NCI-H82 treated with DMSO at 0.1 percent for 48 hours (cell line): ENCODE data around the gene ERICH2.
A peak's percentile ranks its signal among the peaks of the same experiment; 100 is the strongest.

Source experiments
- DNase-seq: peaks from one replicate; lab custom pipeline; 2025; ENCODE audit not compliant: unreplicated experiment; lab: John Stamatoyannopoulos, UW

Gene ERICH2

DNA sequence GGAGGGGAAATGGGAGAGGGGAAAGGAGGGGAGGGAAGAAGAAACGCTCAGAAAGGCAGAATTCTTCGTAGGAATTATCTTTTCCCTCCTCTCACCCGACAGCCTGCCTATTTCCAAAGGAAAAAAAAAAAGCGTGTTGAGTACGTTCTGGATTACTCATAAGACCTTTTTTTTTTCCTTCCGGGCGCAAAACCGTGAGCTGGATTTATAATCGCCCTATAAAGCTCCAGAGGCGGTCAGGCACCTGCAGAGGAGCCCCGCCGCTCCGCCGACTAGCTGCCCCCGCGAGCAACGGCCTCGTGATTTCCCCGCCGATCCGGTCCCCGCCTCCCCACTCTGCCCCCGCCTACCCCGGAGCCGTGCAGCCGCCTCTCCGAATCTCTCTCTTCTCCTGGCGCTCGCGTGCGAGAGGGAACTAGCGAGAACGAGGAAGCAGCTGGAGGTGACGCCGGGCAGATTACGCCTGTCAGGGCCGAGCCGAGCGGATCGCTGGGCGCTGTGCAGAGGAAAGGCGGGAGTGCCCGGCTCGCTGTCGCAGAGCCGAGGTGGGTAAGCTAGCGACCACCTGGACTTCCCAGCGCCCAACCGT, 46.4 kb downstream of the ERICH2 start, which contains the start of gene GAD1:
Gene GAD1 (plus strand): TSS at position 384 of the 589 bp plus-strand sequence. CDS start 1,705 bp downstream, outside the sequence.
- DNase-seq = peak; percentile 62

DNA sequence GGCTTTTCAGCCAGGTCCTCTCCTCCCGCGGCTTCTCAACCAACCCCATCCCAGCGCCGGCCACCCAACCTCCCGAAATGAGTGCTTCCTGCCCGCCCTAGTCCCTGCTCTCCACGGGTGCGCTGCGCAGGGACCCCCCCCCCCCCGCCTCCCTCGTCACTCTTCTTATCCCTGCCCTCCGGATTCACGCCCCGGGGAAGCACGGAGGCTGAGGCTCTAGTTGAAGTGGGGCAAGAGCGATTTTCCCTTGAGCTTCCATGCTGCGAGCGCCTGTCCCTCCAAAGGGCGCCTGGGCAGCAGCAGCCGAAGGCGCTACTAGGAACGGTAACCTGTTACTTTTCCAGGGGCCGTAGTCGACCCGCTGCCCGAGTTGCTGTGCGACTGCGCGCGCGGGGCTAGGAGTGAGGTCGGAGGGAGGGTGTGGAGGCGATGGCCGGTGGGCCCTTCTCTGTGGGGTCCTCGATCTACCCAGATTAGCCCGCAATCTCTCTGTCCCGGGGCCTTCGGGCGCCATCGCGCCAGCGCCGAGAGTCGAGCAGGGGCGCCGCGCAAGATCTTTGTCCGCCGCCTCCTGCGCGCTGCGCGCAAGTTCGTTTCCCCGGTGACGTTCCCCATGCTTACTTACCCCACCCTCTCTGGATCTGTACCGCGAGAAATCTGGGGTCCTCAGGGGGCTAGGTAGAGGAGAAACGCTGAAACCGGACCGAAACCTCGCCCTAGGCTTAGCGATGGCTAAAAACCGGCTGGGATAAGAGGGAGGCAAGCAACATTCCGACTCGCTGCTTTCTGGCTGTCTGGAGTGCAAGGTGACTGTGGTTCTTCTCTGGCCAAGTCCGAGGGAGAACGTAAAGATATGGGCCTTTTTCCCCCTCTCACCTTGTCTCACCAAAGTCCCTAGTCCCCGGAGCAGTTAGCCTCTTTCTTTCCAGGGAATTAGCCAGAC, 47.2 kb downstream of the ERICH2 start:
- DNase-seq = no peak

DNA sequence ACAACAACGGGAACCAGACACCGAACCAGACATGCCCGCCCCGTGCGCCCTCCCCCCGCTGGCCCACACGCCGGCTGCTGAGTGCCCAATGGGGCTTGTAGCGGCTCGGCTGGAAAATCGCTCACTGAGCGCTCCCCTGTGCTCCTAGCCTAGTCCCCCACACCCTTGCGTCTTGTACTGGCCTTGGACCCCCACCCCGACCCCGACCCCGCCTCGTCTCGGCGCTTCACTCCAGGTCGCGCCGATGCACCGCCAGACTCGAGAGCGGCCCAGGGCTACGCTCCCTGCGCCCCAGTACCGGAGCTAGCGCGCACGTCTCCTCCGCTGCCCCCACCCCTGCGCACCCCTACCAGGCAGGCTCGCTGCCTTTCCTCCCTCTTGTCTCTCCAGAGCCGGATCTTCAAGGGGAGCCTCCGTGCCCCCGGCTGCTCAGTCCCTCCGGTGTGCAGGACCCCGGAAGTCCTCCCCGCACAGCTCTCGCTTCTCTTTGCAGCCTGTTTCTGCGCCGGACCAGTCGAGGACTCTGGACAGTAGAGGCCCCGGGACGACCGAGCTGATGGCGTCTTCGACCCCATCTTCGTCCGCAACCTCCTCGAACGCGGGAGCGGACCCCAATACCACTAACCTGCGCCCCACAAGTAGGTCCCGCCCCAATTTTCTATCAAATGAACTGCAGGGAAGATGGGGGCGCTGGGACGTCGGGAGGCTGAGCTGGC, 48.0 kb downstream of the ERICH2 start:
- no peak for DNase-seq

DNA sequence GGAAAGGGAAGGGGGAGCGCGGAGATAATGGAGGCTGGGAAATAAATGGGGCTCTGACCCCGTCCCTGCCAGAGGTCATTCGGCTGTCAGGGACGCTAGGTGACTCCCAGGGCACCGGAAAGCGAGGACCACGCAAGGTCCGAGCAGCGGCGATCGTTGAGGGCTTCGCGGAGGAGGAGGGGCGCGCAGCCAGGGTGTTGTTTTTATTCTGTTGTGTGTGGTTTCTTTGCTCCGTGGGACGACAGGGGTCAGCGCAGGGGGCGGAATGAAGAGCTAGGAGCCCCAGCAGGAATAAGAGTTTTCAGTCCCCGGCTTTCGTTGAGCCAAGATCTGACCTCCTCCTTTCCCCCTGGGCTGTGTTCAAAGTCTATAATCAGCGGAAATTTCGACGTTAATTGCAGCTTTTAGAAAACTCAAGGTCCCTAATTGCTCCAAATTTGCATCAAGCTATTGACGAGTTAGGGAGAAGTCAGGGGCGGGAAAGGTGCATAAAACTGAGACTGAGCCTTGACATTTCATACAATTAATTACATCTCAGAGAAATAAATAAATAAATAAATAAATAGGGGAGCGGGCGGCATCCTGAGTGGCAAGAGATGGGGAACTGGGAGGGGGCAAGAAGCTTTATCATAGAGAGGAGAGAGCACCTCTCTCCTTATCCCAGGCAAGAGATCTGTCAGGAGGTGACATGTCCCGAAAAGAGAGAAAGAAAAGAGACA, 48.7 kb downstream of the ERICH2 start:
- no peak for DNase-seq

DNA sequence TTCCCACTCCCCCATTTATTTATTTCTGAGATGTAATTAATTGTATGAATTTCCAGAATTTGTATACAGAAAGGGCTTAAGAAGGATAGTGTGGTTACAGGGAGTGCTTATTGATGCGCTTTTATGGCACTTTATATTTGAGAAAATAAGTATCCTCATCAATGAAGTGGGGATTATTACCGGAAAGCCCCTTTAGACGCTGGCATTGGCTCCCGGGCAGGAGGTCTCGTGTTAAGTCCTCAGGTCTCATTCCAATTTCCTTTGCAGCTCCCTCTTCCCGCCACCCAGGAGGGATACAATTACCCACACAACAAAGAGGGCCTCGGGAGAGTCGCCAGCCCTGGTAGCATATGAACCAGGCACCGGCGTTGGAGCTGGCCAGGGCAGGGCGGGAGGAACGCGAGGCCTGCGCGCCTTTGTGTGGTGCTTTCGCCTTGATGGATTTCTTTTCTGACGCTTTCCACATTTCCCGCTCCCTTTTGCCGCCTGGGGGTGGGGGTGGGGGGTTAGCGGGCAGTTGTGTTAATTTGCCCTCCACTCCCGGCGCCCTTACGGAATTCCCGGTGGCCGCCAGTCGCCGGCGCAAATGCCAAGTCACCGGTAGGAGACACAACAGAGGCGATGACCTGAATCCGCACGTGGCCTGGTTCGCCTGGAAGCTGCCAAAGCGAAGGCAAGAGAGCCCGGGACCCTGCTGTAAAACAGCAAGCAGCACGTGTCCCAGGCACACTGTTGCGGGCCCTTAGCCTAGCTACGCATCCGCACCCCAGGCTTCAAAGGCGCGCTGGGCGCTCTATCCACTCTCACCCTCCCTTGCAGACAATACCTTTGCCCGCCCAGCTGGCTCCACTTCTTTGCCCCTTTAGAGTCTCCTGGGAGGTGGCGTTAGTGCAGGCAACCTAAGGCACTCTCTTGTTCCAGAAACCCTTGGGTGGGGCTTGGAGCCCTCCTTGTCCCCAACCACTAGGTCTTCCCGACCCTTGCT, 49.8 kb downstream of the ERICH2 start:
- DNase-seq = no peak

DNA sequence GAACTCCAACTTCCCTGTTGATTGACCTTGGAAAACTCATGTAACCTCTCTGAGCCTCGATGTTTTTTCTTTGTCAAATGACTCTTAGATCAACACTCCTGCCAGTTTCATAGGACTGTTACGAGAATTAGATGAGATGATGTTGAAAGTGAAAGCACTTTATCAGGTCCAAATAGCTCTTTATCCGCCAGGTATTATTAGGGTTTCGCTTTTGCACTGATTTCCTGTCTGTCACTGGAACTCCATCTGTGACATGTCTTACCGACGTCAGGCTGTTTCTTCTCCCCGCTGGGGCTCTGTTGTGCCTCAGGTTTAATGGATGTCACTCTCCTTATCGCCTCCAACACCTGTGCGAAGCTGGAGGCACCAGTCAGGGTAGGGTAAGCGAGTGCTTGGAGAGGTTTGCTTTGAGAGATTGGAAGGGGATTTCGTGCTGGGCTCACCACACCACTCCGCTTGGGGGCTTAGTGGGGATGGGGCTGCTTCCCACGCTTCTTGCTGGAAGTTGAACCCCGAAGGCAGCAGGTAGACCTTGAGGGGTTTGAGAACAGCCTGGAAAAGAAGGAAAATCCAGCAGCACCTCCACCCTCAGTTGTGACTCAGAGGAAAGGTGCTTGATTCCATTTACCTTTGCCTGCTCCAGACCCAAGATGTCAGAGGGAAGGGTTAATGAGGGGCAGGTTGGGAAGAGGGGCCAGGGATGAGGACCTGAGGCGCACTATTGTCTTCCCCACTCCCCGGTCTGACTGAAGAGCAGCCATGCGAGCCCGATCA, 50.8 kb downstream of the ERICH2 start:
- no peak for DNase-seq

DNA sequence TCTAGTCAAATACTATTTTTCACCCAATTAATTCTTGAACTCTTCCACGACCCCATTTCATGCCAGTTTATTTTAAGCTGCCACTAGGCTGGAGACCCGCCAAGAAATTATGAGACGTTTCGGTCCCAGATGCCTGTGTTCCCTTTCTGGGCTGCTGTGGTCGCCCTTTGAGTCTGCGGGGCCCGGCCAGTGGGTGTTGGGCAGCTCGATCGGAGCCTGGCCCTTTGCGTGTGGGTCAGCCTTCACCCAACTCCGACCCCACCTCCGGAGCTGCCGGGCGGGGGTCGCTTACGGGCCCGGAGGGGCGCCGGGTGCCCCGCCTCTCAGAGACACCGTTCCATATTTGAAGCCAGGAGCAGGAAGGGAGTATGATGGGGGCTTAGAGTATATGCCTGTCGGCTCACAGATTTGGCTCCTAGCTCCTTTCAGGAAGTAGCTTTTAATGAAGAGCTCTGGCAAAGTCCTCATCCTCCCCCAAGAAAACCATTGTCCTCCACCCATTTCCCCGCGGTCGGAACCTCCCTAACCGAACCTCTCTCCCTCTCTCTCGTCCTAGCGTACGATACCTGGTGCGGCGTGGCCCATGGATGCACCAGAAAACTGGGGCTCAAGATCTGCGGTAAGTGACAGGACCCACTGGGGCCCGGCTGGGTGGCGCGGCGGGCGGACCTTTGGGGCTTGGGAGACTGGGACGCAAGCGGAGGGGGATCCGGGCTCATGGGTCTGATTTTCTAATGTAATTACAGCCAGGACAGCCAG, 51.5 kb downstream of the ERICH2 start:
- DNase-seq = no peak

DNA sequence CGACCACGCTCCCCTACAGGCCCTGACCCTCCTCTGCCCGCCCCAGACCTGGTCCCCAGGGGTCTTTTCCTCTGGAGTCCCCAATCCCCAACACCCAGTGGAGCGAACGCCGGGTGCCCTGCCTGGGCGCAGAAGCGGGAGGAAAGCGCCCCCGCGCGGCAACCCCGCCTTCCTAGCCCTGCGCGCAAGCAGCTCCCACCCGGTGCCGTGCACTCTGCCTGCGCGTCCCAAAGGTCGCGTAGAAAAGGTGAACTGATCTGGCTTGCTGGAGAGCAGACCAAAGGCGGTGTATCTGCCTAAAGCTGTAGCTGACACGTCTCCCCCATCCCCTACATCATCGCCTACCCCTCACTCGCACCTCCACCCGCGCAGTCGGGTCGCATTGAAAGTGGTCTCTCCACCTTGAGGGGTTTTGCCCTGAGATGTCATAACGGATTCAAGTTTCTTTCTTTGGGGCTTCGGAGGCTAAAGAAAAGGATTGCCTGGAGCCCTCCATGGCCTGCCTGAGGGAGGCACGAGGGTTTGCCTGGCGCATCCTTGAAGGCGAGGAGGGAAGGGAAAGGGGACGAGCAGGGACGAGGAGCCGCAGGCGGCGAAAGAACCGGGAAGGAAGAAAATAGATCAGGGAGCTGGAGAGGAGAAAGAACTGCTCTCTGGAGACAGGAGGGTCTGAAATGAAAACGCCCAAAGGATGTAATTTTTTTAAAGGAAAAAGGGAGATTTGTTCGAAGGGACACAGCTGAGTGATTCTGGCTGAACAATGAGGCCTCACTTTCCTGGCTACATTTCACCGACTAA, 52.3 kb downstream of the ERICH2 start:
- DNase-seq = no peak

DNA sequence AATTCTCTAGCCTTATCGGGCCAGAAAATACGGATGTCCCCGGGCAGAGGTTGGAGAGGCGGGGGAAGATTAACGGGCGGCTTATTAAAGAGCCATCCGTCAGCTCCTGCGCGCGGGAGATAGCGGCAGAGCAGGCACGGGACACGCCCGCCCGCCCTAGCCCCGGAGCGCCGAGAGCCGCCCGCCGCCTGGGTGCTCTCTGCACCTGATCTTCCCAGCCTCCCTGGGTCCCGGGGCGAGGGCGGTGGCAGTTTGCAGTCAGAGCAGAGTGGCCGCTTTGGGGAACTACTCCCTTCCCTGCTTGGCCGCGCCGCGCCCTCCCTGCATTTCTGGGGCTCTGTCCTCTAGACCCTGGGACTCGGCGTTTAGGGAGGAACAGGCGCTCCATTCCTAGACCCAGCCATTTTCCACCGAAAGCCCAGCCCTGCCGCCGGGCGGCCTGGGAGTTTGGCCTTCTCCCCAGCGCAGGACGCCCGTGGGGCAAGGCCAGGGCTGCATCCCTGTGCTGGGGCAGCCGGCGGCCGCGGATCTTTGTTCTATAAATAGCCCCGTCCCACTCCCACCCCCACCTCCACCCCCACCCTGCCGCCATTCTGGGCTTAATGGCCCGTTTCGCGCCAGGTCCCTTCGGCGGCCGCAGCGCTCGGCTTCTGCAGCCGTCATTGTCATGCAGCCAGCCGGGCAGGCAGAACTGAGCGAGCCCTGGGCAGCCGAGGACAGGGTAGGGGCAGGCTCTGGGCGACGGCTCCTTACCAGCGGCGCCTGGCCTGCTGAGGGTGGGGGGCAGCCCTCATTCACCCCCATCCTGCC, 53.1 kb downstream of the ERICH2 start:
- no peak for DNase-seq

DNA sequence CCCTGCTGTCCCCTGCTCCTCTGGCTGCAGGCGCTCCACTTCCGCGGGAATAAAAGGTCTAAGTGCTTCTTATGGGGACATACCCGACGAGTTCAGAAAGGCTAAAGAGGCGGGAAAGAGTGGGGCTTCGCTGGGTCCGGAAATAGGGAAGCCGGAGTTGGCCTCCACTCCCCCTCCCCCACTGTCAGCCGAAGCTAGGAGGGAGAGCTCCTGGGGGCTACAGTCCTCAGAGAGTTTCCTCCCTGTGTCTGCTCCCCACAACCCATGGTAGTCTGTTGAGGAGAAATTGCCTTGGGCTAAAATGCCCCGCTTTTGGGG, 53.7 kb downstream of the ERICH2 start:
- DNase-seq = no peak

DNA sequence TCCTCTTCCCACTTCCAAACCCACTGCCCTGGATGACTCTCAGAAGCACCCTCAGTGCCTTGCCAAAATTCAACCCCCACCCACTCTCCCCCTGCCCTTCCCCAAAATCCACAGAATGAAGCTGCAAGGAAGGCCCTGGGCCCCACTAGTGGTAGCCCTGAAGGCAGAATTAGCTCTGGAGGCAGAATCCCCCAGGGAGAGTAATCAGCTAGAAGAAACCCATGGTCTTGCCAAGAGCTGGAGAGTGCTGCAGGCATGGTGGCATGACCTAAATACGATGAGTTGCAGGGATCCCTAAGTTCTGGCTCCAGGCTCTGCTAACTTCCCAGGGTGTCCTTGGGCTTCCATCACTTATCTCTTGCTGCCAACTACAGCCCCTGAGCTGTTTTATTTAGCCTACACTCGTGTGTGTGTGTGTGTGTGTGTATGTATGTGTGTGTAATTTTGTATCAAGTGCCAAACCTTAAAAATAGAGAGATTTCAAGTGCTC, 54.4 kb downstream of the ERICH2 start:
- no peak for DNase-seq

DNA sequence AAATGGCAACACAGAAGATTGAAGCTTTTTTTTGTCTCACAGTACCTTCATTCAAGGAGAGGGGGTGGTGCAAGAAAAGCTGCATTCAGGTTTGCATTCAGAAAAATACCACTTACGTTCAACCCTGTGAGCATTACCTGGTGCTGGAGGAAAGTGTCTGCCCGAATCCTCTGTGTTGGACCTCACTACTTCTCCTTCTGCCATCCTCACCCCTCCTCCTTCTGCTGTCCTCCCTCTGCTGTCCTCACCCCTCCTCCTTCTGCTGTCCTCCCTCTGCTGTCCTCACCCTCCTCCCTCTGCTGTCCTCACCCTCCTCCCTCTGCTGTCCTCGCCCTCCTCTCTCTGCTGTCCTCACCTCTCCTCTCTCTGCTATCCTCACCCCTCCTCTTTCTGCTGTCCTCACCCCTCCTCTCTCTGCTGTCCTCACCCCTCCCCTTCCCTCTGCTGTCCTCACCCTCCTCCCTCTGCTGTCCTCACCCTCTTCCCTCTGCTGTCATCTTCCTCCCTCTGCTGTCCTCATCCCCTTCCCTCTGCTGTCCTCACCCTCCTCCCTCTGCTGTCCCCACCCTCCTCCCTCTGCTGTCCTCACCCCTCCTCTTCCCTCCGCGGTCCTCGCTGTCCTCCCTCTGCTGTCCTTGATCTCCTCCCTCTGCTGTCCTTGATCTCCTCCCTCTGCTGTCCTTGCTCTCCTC, 57.8 kb downstream of the ERICH2 start:
- DNase-seq = no peak

DNA sequence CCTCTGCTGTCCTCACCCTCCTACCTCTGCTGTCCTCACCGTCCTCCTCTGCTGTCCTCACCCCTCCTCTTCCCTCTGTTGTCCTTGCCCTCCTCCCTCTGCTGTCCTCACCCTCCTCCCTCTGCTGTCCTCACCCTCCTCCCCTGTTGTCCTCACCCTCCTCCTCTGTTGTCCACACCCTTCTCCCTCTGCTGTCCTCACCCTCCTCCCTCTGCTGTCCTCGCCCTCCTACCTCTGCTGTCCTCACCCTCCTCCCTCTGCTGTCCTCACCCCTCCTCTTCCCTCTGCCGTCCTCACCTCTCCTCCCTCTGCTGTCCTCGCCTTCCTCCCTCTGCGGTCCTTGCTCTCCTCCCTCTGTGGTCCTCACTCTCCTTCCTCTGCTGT, 58.3 kb downstream of the ERICH2 start:
- no peak for DNase-seq

DNA sequence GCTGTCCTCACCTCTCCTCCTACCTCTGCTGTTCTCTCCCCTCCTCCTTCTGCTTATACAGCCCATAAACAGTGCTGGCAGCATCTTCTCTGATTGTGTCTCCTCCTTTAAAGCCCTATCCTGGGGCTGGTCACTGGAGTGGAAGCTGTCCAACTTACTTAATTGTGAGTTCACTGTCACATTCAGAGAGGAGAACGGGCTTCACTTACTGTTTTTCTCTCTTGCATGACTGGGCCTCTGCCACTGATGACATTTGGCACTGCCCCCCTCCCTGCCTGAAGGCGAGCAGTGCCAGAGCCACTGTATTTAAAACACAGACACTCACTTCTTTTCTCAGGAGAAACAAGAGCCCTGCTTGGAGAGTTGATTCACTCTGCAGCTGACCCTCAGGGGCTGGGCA, 58.9 kb downstream of the ERICH2 start:
- no peak for DNase-seq

DNA sequence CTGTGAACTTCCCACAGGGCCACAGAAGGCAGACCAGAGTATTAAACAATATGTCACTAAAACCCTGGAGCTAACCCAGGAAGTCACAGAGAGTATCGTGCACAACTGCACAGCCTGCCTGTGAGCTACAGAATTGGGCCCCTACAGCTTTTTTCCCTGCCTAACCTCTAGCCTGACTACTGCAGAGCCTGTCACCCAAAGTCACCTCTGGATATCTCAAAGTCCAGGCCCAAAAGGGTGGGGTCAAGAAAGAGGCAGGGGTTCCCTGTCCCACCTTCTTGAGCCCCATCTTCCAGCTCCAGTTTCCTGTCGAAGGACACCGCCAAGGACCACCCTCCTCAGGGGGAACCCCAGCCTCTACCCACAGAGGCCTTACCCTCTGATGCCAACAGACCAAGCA, 60.0 kb downstream of the ERICH2 start:
- DNase-seq = no peak

DNA sequence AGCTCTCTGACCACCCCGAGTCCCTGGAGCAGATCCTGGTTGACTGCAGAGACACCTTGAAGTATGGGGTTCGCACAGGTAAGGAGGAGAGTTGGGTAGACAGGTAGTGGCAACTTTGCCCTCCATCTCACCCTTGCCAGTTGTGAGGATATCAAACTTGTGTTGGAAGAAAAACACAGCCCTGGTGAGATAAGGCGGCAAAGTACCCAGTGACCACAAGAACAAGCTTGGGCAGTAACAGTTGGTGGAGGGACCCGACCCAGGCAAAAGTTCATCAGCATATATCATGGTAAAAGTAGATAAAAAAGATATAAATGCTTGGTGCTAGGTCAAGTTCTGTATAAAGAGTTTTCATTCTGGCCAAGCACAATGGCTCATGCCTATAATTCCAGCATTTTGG, 60.9 kb downstream of the ERICH2 start:
- DNase-seq = no peak
